Retinal pigment epithelial cell (primary cell): Measurements from ENCODE around the gene SLC16A8.

ENCODE experiments used
- DNase-seq: peaks from one replicate; pipeline ENCODE4 v3.0.0-alpha.2; 2010; ENCODE audit warnings: low read depth
- H3K4me3 ChIP-seq: 2 replicates; pipeline ENCODE4 v1.5.1; 2011; ENCODE audit warnings: mild to moderate bottlenecking, low read length, control low read depth, moderate library complexity
- CTCF ChIP-seq: conservative IDR thresholded peaks from 2 replicates; pipeline ENCODE4 v1.5.1; 2011; ENCODE audit warnings: low read depth, low read length, control low read depth, inconsistent platforms

SLC16A8 gene

GRCh38 chr22:38083931-38084631, at the start of gene SLC16A8:
Gene SLC16A8, minus strand, starts transcription at chr22:38084184. Its CDS starts 1,311 bp downstream, at chr22:38082873.
- peak within 1 kb of the TSS; percentile 10 for H3K4me3 ChIP-seq
- TF ChIP-seq CTCF: no peak
- peak; percentile 44 for DNase-seq

GRCh38 chr22:38133331-38133730, 49.3 kb upstream of the SLC16A8 start:
- no peak for TF ChIP-seq CTCF
- no peak for DNase-seq
- H3K4me3 ChIP-seq: no peak overlapping the region

GRCh38 chr22:38132794-38133193, 48.8 kb upstream of the SLC16A8 start:
- no peak overlapping the region for H3K4me3 ChIP-seq
- TF ChIP-seq CTCF: no peak
- DNase-seq: no peak

GRCh38 chr22:38132136-38132535, 48.2 kb upstream of the SLC16A8 start:
- no peak for TF ChIP-seq CTCF
- DNase-seq: no peak
- H3K4me3 ChIP-seq: no peak overlapping the region

- H3K4me3 ChIP-seq: no peak overlapping the region
- no peak for DNase-seq
- no peak for TF ChIP-seq CTCF
Measured at GRCh38 chr22:38131399-38131798, 47.4 kb upstream of the SLC16A8 start.

- no peak for TF ChIP-seq CTCF
- no peak overlapping the region for H3K4me3 ChIP-seq
- DNase-seq: no peak
Measured at GRCh38 chr22:38129856-38130255, 45.9 kb upstream of the SLC16A8 start.

- TF ChIP-seq CTCF: no peak
- DNase-seq: no peak
- no peak overlapping the region for H3K4me3 ChIP-seq
Measured at GRCh38 chr22:38129021-38129420, 45.0 kb upstream of the SLC16A8 start.
